Left ventricle myocardium superior (tissue), 1 donor: Measurements from ENCODE around the gene N4BP2L2. TPM values are rescaled to one million over a fixed set of nuclear protein-coding genes. Genes with fewer than 3 reads are reported as not detected.
"Not testable (repeated sequence)": the region's sequence is repeated elsewhere in the genome, so short reads cannot be mapped to it uniquely, and the experiment has no call there.

Experiments used
- ATAC-seq: fragments of 200-7000 bp; cut with Tn5 transposase; one replicate; pipeline ENCODE4 v1.9.1; 2020; ENCODE audit warnings: mild to moderate bottlenecking, moderate library complexity
- DNase-seq: peaks from one replicate; pipeline ENCODE4 v3.0.0-alpha.2; 2020
- intact Hi-C: fragments of 100-400 bp; cut with micrococcal nuclease; formaldehyde crosslinking; loops from one replicate; pipeline ENCODE4 v1.11.0; 2022
- long read RNA-seq: library from polyadenylated mRNA; unstranded; transcript quantifications from one replicate; pipeline ENCODE4 v2.0.0, GENCODE V29; 2021
- total RNA-seq: library from RNA; stranded (reverse); fragmentation: NEBNext Ultra II Directional; extraction: Animal tissue kit (Norgen Biotek cat#: 25700); gene quantifications from one replicate; pipeline ENCODE4 v1.2.1, GENCODE V29; 2021
- donor health status: DM: no; HTN: yes; CAD: no; lungs with severe emphysema.

Gene N4BP2L2
- total RNA-seq, result 123 TPM
- long read RNA-seq, full-length matches to known transcripts, result 9 of 82 reads
- long read RNA-seq, partial matches to known transcripts, result 39 of 82 reads
- long read RNA-seq, other reads (novel, unspliced or antisense), result 34 of 82 reads

GRCh38 chr13:32538621-32539246, at the start of gene N4BP2L2:
N4BP2L2 (minus strand) TSS chr13:32538795; CDS start chr13:32537027, 1,768 bp downstream.
- intact Hi-C loops, result loop anchor here (10.0 kb wide), 1 partner anchor 114 kb away; the partner anchor contains the start of gene N4BP2L1

GRCh38 chr13:32587811-32588170, 49.2 kb upstream of the N4BP2L2 start:
- DNase-seq, result no peak
- intact Hi-C loops, result loop anchor here (2.0 to 5.0 kb wide), 2 partner anchors 51 to 1140 kb away; no protein-coding TSS in a partner anchor
- no peak for ATAC-seq

More at GRCh38 chr13:32538621-32539246, at the start of gene N4BP2L2:
- DNase-seq (peak; percentile 92), ATAC-seq (peak; percentile 98)

DNA sequence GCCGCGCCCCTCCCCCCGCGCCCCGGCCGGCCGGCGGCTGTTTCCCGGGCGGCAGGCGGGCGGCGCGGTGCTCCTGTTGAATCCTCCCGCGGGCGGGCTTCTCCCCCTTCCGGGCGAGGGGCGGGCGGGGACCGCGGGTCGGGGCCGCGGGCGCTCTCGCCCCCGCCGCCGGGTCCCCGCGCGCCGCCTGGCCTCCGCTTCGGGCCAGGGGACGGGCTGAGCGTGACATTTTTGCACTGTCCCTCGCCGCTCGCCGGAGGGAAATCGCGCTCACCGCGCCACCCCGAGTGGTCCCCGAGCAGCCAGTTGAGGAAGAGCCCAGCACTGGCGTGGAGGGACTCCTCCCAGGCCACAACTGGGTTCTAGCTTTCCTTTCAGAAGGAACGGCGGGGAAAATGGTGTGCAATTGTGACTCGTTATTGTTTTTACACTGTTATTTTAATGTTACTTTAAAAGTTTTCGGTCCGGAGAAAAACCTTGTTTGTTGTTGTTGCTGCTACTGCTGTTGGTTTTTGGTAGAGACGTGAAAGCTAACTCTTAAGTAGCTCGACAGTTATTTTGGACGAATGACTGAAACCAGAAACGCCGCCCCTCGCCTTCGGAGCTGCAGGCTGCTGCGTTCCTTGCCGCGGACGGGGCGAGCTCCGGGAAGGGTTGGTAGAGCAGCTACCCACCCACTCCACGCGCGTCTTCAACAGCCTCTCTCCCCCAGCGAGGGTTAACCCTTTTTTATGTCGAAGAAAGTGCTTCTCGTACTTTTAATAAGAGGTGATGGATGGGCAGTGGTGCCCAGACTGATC, 48.6 kb upstream of the N4BP2L2 start:
- DNase-seq, result peak; percentile 85
- intact Hi-C loops, result loop anchor here (2.0 to 5.0 kb wide), 2 partner anchors 52 to 1140 kb away; no protein-coding TSS in a partner anchor
- ATAC-seq, result peak; percentile 54

GRCh38 chr13:32586080-32586900, 47.7 kb upstream of the N4BP2L2 start, which contains the start of gene PDS5B:
PDS5B (plus strand) TSS chr13:32586452; CDS start chr13:32648773, 62,321 bp downstream.
- peak; percentile 97 for ATAC-seq
- intact Hi-C loops, result loop anchor here (2.0 to 5.0 kb wide), 2 partner anchors 53 to 1141 kb away; no protein-coding TSS in a partner anchor
- peak; percentile 98 for DNase-seq

- ATAC-seq, result peak; percentile 1
- DNase-seq, result no peak
- intact Hi-C loops, result loop anchor here (2.0 to 5.0 kb wide), 2 partner anchors 53 to 1142 kb away; no protein-coding TSS in a partner anchor
These were observed 47.0 kb upstream of the N4BP2L2 start for GRCh38 chr13:32585550-32586079.

DNA sequence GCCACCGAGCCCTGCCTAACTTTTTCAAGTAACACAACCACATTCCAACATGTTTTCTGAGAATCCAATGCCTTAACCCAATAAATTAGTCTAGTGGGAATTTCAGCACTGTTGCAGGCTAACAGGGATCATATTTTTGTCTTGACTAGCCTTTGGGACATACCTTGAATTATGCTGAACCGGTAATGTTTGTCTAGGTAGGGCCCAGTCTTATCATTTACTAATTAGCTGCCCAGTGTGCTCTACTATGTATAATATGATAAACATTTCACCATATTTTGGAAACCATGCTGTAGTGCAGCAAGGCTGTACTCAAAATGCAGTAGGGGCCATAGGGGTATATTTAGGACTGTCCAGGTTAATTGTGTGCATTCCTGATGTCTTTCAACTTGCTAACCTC, 44.4 kb upstream of the N4BP2L2 start:
- ATAC-seq, result no peak
- DNase-seq, result no peak
- intact Hi-C loops, result loop anchor here (5.0 kb wide), 1 partner anchor 201 kb away; no protein-coding TSS in a partner anchor

DNA sequence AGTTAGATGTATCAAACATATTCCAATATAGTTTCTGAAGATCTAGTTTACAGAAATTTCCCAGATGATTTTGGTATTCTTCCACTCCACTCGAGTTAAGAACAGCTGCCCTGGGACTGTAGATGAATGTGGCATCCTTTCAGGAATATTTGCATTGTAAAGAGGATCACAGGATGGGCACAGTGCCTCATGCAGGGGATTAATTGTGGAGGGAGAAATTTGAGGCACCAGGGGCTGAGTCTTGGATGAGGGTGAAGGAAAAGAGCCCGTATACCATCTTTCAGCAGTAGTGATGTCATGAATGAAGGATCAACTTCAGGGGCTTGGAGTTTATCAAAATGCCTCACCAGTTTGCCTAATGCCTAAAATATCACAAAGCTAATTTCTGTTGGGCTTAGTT, 43.7 kb upstream of the N4BP2L2 start:
- ATAC-seq (no peak), DNase-seq (no peak)
- intact Hi-C loops, result loop anchor here (5.0 kb wide), 1 partner anchor 200 kb away; no protein-coding TSS in a partner anchor

DNA sequence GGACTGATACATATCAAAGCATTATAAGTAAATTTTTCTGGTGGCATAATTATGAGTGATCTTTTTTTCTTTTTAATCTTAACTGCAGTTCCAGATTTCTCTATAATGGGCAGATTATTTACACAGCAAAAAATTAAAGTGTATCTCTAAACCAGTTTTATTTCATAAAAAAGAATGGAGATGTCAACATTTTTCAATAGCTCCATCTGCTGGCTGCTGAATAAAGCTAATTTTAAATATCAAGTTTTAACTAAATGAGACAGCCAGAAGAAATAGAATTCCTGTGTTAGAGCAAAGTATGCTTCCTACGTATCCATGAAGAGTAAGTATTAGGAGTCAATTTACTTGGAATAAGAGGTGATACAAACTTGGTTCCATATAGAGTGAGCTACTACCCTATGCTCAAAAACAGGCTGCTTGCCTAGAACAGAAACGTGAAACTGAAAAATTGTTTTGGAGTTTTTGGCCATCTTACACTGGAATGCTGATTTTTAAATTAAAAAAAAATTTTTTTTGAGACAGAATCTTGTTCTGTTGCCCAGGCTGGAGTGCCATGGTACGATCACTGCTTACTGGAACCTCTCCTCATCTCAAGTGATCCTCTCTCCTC, 42.7 kb upstream of the N4BP2L2 start:
- DNase-seq (no peak), ATAC-seq (no peak)
- intact Hi-C loops, result loop anchor here (5.0 kb wide), 1 partner anchor 199 kb away; no protein-coding TSS in a partner anchor

DNA sequence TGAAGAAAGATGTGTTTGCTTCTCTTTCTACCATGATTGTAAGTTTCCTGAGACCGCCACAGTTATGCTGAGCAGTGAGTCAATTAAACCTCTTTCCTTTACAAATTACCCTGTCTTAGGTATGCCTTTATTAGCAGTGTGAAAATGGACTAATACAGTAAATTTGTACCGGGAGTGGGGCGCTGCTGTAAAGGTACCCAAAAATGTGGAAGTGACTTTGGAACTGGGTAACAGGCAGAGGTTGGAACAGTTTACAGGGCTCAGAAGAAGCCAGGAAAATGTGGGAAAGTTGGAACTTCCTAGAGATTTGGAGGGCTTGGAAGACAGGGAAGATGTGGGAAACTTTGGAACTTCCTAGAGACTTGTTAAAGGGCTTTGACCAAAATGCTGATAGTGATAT, 38.4 kb upstream of the N4BP2L2 start:
- DNase-seq, result no peak
- intact Hi-C loops, result no loop called here
- ATAC-seq, result no peak

DNA sequence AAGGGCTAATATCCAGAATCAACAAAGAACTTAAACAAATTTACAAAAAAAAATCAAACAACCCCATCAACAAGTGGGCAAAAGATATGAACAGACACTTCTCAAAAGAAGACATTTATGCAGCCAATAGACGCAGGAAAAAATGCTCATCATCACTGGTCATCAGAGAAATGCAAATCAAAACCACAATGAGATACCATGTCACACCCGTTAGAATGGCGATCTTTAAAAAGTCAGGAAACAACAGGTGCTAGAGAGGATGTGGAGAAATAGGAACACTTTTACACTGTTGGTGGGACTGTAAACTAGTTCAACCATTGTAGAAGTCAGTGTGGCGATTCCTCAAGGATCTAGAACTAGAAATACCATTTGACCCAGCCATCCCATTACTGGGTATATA, 37.1 kb upstream of the N4BP2L2 start:
- ATAC-seq, intact Hi-C loops: not testable (repeated sequence)

GRCh38 chr13:32560842-32561241, 22.2 kb upstream of the N4BP2L2 start:
- intact Hi-C loops, ATAC-seq, DNase-seq: not testable (repeated sequence)

More for the DNA sequence above, 37.1 kb upstream of the N4BP2L2 start:
- DNase-seq, result not testable (repeated sequence)

DNA sequence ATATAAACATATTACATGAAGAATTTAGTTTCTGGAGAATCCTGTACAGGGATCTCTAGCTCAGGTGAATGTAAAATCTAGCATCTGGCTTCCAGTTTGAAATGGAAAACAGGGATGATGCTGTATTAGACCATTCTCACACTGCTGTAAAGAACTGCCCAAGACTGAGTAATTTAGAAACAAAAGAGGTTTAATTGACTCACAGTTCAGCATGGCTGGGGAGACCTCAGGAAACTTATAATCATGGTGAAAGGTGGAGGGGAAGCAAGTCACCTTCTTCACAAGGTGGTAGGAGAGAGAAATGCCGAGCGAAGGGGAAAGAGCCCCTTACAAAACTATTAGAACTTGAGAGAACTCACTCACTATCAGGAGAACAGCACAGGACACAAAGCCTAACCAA, 17.0 kb upstream of the N4BP2L2 start:
- DNase-seq (no peak), ATAC-seq (no peak)
- intact Hi-C loops, result no loop called here

GRCh38 chr13:32553720-32554119, 15.1 kb upstream of the N4BP2L2 start:
- no peak for ATAC-seq
- intact Hi-C loops, result no loop called here
- no peak for DNase-seq

DNA sequence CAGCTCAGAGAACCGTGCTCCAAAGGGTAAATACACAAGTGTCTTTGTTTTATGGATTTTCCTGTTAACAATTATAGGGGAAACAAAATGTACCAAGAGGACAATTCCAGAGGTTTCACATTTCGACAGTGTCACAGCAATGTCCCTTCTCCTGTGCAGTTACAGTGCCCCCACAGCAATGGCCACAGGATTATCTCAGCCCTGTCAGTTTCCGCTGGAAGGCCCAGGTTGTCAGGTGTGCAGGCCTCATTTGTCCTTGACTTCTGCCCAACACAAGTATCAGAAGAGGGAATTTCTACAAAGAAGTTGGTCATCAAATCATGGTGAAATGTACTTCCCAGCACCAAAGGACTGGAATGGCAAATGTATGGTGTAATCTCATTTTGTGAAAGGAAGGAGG, 11.2 kb upstream of the N4BP2L2 start:
- intact Hi-C loops, result no loop called here

GRCh38 chr13:32548837-32549236, 10.2 kb upstream of the N4BP2L2 start:
- intact Hi-C loops, result no loop called here
- no peak for DNase-seq
- no peak for ATAC-seq

More for the DNA sequence above, 11.2 kb upstream of the N4BP2L2 start:
- no peak for DNase-seq
- no peak for ATAC-seq

- intact Hi-C loops, result no loop called here
- no peak for DNase-seq
- ATAC-seq, result no peak
These were observed 6.5 kb upstream of the N4BP2L2 start for GRCh38 chr13:32545083-32545482.

DNA sequence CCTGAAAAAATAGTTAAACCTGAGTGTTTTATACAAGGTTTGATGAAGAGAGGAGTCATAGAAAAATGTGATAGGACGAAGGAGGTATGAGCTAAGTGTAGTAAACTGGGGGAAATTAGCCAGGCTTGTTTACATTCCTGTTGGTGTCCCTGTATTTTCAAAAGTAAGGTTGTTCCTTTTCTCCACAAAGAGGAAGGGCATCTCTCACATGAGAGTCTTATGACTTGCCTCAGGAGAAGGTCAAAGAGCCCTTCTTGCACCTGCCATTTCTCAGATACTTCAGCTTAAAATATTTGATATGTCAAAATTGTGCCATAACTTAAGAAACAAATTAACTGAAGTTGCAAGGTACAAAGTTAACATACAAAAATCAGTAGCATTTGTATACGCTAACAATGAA, 3.6 kb upstream of the N4BP2L2 start:
- intact Hi-C loops, result no loop called here
- no peak for ATAC-seq
- no peak for DNase-seq

DNA sequence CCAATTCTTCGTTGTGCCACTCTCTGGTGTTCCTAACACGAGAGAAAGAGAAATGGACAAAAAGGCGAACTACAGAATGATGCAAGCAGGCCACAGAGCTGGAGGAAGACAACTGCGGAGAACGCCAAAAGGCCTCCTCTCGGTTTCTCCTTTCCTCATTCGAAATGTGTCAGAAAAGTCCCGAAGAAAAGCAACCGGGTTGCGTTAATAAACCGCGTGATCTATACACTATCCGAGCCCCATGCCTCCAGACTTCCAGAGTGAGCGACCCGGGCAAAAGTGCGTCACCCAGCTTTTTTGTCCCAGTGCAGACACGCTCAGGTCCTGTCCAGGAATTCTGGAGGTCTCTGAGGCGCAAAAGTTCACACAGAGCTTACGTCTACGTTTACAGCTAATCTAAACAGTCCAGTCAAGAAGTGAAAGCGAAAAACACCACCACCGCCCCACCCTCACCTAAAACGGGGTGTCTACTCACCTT, 413 bp downstream of the N4BP2L2 start:
- intact Hi-C loops, result loop anchor here (10.0 kb wide), 1 partner anchor 113 kb away; the partner anchor contains the start of gene N4BP2L1
- DNase-seq, result peak; percentile 51

More for the DNA sequence above, 413 bp downstream of the N4BP2L2 start:
- ATAC-seq, result peak; percentile 63
